Cardiac muscle cell (in vitro differentiated cells and primary cell): ENCODE results near the gene LRP1B. TPM values are rescaled to one million over a fixed set of nuclear protein-coding genes. Genes with fewer than 3 reads are reported as not detected.

Experiments
- DNase-seq, 2 donors: peaks; one replicate each; pipeline versions ENCODE4 v3.0.0 to v3.0.0-alpha.2; 2010 to 2017; ENCODE audit warnings: low read depth in 1 of 2, low spot score in 1 of 2
- H3K27ac ChIP-seq: fragments of 200-600 bp; sonication (generic); 2 replicates; pipeline ENCODE4 v1.5.1; 2016
- H3K27me3 ChIP-seq: fragments of 200-600 bp; sonication (generic); 2 replicates; pipeline ENCODE4 v1.6.0; 2016; ENCODE audit warnings: control low read depth
- H3K36me3 ChIP-seq: fragments of 200-600 bp; sonication (generic); 2 replicates; pipeline ENCODE4 v1.5.1; 2016; ENCODE audit warnings: control low read depth
- H3K4me1 ChIP-seq: fragments of 200-600 bp; sonication (generic); 2 replicates; pipeline ENCODE4 v1.8.1; 2017; ENCODE audit warnings: low read depth, mild to moderate bottlenecking, mixed run types
- H3K4me3 ChIP-seq: fragments of 200-600 bp; sonication (generic); 2 replicates; pipeline ENCODE4 v1.5.1; 2016; ENCODE audit warnings: mild to moderate bottlenecking
- H3K9me3 ChIP-seq: fragments of 200-600 bp; sonication (generic); 2 replicates; pipeline ENCODE4 v1.5.1; 2017; ENCODE audit warnings: low read depth, mild to moderate bottlenecking, control low read depth
- CTCF ChIP-seq: IDR thresholded peaks from 2 replicates; pipeline ENCODE4 v1.5.1; 2012; ENCODE audit warnings: low read depth, mild to moderate bottlenecking, low read length
- polyA plus RNA-seq: library from polyadenylated mRNA; unstranded; fragments of >200 nt; fragmentation: Nextera tagmentation; extraction: Ambion mirVana; gene quantifications from 2 replicates; pipeline ENCODE4 v1.2.1, GENCODE V29; 2016
- total RNA-seq: library from RNA; depleted of rRNA; stranded (reverse); fragments of >200 nt; gene quantifications from 2 replicates; pipeline ENCODE4 v1.2.3, GENCODE V29; 2016

Gene LRP1B
- total and polyA plus RNA-seq, 2 experiments from 2014 or later: 1.2 to 2.5 TPM

GRCh38 chr2:140496714-140497113 lies 1634.1 kb downstream of the LRP1B start:
- Histone ChIP-seq H3K4me3 (no peak overlapping the region), H3K9me3 (no peaks in the 10 kb centered on the region), H3K4me1 (no peaks in the 10 kb centered on the region), H3K36me3 (no peaks in the 10 kb centered on the region), H3K27me3 (no peaks in the 10 kb centered on the region), H3K27ac (no peak overlapping the region)
- TF ChIP-seq CTCF: no peak
- no peak for DNase-seq

GRCh38 chr2:140491876-140492275 lies 1638.9 kb downstream of the LRP1B start:
- Histone ChIP-seq H3K4me1 (no peaks in the 10 kb centered on the region), H3K4me3 (no peak overlapping the region), H3K27me3 (no peaks in the 10 kb centered on the region), H3K9me3 (no peaks in the 10 kb centered on the region), H3K36me3 (no peaks in the 10 kb centered on the region), H3K27ac (no peak overlapping the region)
- no peak for DNase-seq
- TF ChIP-seq CTCF: no peak

- DNase-seq: no peak
- H3K27me3 ChIP-seq: no peaks in the 10 kb centered on the region
- TF ChIP-seq CTCF: no peak
- no peak overlapping the region for H3K27ac ChIP-seq
- H3K36me3 ChIP-seq: no peaks in the 10 kb centered on the region
- H3K4me1 ChIP-seq: no peaks in the 10 kb centered on the region
- H3K4me3 ChIP-seq: no peak overlapping the region
- no peaks in the 10 kb centered on the region for H3K9me3 ChIP-seq
Measured at GRCh38 chr2:140489193-140489592, 1641.6 kb downstream of the LRP1B start.

- no peaks in the 10 kb centered on the region for H3K36me3 ChIP-seq
- H3K27ac ChIP-seq: no peak overlapping the region
- H3K4me3 ChIP-seq: no peak overlapping the region
- DNase-seq: peak in 1 of 2 donors; percentile 6
- H3K9me3 ChIP-seq: no peaks in the 10 kb centered on the region
- no peak for TF ChIP-seq CTCF
- no peaks in the 10 kb centered on the region for H3K27me3 ChIP-seq
- no peaks in the 10 kb centered on the region for H3K4me1 ChIP-seq
Measured at GRCh38 chr2:140481136-140481535, 1649.7 kb downstream of the LRP1B start.

GRCh38 chr2:140473851-140474250 lies 1657.0 kb downstream of the LRP1B start:
- no peak for TF ChIP-seq CTCF
- Histone ChIP-seq H3K4me1 (no peaks in the 10 kb centered on the region), H3K27ac (no peak overlapping the region), H3K36me3 (no peaks in the 10 kb centered on the region), H3K9me3 (no peaks in the 10 kb centered on the region), H3K27me3 (no peaks in the 10 kb centered on the region), H3K4me3 (no peak overlapping the region)
- no peak for DNase-seq

GRCh38 chr2:140472676-140473075 lies 1658.1 kb downstream of the LRP1B start:
- Histone ChIP-seq H3K27me3 (no peaks in the 10 kb centered on the region), H3K4me1 (no peaks in the 10 kb centered on the region), H3K9me3 (no peaks in the 10 kb centered on the region), H3K36me3 (no peaks in the 10 kb centered on the region), H3K4me3 (no peak overlapping the region), H3K27ac (no peak overlapping the region)
- DNase-seq: no peak
- TF ChIP-seq CTCF: no peak
